K562 (cell line): ENCODE measurements around the gene ZBTB20. TPM values are rescaled to one million over a fixed set of nuclear protein-coding genes. Genes with fewer than 3 reads are reported as not detected.

Source experiments
- ATAC-seq: fragments of 200-7000 bp; cut with Tn5 transposase; 3 replicates; pipeline ENCODE4 v1.9.1; 2020; ENCODE audit warnings: moderate library complexity
- BruUV-seq: library from RNA; stranded (reverse); fragments of 400-500 nt; replicated peaks from 2 replicates; lab custom pipeline; 2021; lab: Mats Ljungman, UMichigan
- CTCF ChIA-PET: fragments of 300-600 bp; formaldehyde crosslinking; extraction: SDS; loops from one replicate; lab custom pipeline; 2021; ENCODE audit warnings: low intra/inter-chr PET ratio; lab: Yijun Ruan, JAX
- POLR2A ChIA-PET: fragments of 300-600, 350-650 bp; sonication (Branson Sonifier 250); formaldehyde crosslinking; extraction: SDS; loops from one replicate; lab custom pipeline; 2021; ENCODE audit warnings: antibody characterized with exemption, inconsistent platforms; lab: Yijun Ruan, JAX
- DNase-seq, 4 experiments: peaks; one replicate each; pipeline versions ENCODE4 v3.0.0 to v3.0.0-alpha.2; 2011 to 2018; ENCODE audit warnings: low spot score in 3 of 4, mixed read lengths in 3 of 4; ENCODE audit errors: extremely low read depth in 1 of 4
- FAIRE-seq: peaks from 2 replicates; lab custom pipeline; 2011; peaks lifted over from hg19 to GRCh38; lab: Jason Lieb, UNC
- H2AFZ ChIP-seq: 2 replicates; pipeline ENCODE4 v1.6.0; 2011; ENCODE audit warnings: low read depth, low read length, control low read depth, inconsistent platforms
- H3K27ac ChIP-seq: fragments of 200-600 bp; 3 replicates; pipeline ENCODE4 v1.8.0; 2011; ENCODE audit warnings: low read depth, mild to moderate bottlenecking, control low read depth, inconsistent platforms, low read length, moderate library complexity, mixed read lengths; ENCODE audit errors: extremely low read depth
- H3K27me3 ChIP-seq, 2 experiments: fragments of 300-600 bp in 1 of 2; 2 replicates in 1 of 2; 3 replicates in 1 of 2; pipeline versions ENCODE4 v1.6.0 to v1.8.0; 2011; ENCODE audit warnings: inconsistent platforms in 2 of 2, low read length in 2 of 2, mild to moderate bottlenecking in 1 of 2, mixed read lengths in 1 of 2, moderate library complexity in 1 of 2; ENCODE audit not compliant: control insufficient read depth in 2 of 2, insufficient read depth in 2 of 2
- H3K36me3 ChIP-seq: fragments of 300-600 bp; 3 replicates; pipeline ENCODE4 v1.8.0; 2011; ENCODE audit warnings: mild to moderate bottlenecking, low read length, inconsistent platforms; ENCODE audit not compliant: control insufficient read depth, insufficient read depth
- H3K4me1 ChIP-seq, 2 experiments: fragments of 200-600 bp in 1 of 2; replicated peaks in 1 of 2; 2 replicates in 1 of 2; 3 replicates in 1 of 2; pipeline versions ENCODE4 v1.5.1 to v1.8.0; 2011; ENCODE audit warnings: inconsistent platforms in 2 of 2, low read length in 2 of 2, mild to moderate bottlenecking in 1 of 2, mixed read lengths in 1 of 2, moderate library complexity in 1 of 2; ENCODE audit not compliant: control insufficient read depth in 2 of 2, insufficient read depth in 2 of 2
- H3K4me2 ChIP-seq: 2 replicates; pipeline ENCODE4 v1.6.1; 2011; ENCODE audit warnings: low read length, control low read depth, inconsistent platforms, mixed read lengths; ENCODE audit not compliant: insufficient read depth
- H3K4me3 ChIP-seq: fragments of 200-600 bp; sonication (generic), shearing (Covaris generic); 2 replicates; pipeline ENCODE4 v1.5.1; 2016; ENCODE audit warnings: control low read depth, inconsistent platforms
- H3K79me2 ChIP-seq: fragments of 200-600 bp; 3 replicates; pipeline ENCODE4 v1.8.0; 2011; ENCODE audit warnings: low read length, inconsistent platforms; ENCODE audit not compliant: control insufficient read depth, insufficient read depth
- H3K9ac ChIP-seq, 2 experiments: 2 replicates each; pipeline versions ENCODE4 v1.6.0 to v1.6.1; 2011; ENCODE audit warnings: low read depth in 2 of 2, low read length in 2 of 2, control low read depth in 1 of 2, inconsistent platforms in 1 of 2, mild to moderate bottlenecking in 1 of 2, mixed read lengths in 1 of 2; ENCODE audit not compliant: insufficient read depth in 1 of 2
- H3K9me1 ChIP-seq: one replicate; pipeline ENCODE4 v1.6.0; 2011; ENCODE audit warnings: inconsistent platforms, mild to moderate bottlenecking, low read length, moderate library complexity; ENCODE audit not compliant: control insufficient read depth, insufficient read depth
- H3K9me3 ChIP-seq: replicated peaks from 2 replicates; pipeline ENCODE4 v1.5.1; 2011; ENCODE audit warnings: low read depth, low read length, inconsistent platforms; ENCODE audit not compliant: control insufficient read depth, insufficient read depth
- H4K20me1 ChIP-seq: replicated peaks from 2 replicates; pipeline ENCODE4 v1.6.1; 2011; ENCODE audit warnings: low read length, inconsistent platforms, mixed read lengths; ENCODE audit not compliant: control insufficient read depth, insufficient read depth
- CEBPG ChIP-seq, 3 experiments: fragments of 200-800 bp in 1 of 3; sonication (Bioruptor generic) in 1 of 3; sonication (generic) in 1 of 3; formaldehyde crosslinking in 1 of 3; IDR thresholded peaks in 2 of 3; conservative IDR thresholded peaks in 1 of 3; 2 replicates each; pipeline versions ENCODE4 v1.6.1 to v1.8.0; 2016 to 2022; ENCODE audit warnings: missing compliant biosample characterization in 2 of 3, missing genetic modification characterization in 2 of 3, mild to moderate bottlenecking in 1 of 3, missing genetic modification reagents in 1 of 3
- CHAMP1 ChIP-seq: fragments of 450-650 bp; IDR thresholded peaks from 2 replicates; pipeline ENCODE4 v1.6.1; 2016; ENCODE audit warnings: mild to moderate bottlenecking
- FIP1L1 ChIP-seq: fragments of 200-400 bp; formaldehyde crosslinking; IDR thresholded peaks from 2 replicates; pipeline ENCODE4 v1.6.1; 2018; ENCODE audit warnings: mild to moderate bottlenecking, low read depth, low read length; ENCODE audit not compliant: poor library complexity, severe bottlenecking
- SPI1 ChIP-seq: IDR thresholded peaks from 2 replicates; pipeline ENCODE4 v1.6.1; 2011; ENCODE audit warnings: low read depth, low read length, control low read depth, borderline replicate concordance
- TAF15 ChIP-seq: fragments of 200-400 bp; formaldehyde crosslinking; IDR thresholded peaks from 2 replicates; pipeline ENCODE4 v1.6.1; 2017; ENCODE audit warnings: mild to moderate bottlenecking, low read depth, low read length, moderate library complexity
- TCF7 ChIP-seq: sonication (generic); IDR thresholded peaks from 2 replicates; pipeline ENCODE4 v1.6.1; 2016; ENCODE audit warnings: antibody characterized with exemption, borderline replicate concordance
- THAP12 ChIP-seq: fragments of 250-450 bp; sonication (Bioruptor Pico); IDR thresholded peaks from 2 replicates; pipeline ENCODE4 v1.9.0; 2021; ENCODE audit warnings: mild to moderate bottlenecking, inconsistent platforms
- ZNF668 ChIP-seq: fragments of 250-450 bp; sonication (Bioruptor Pico); IDR thresholded peaks from 2 replicates; pipeline ENCODE4 v1.8.0; 2022; ENCODE audit warnings: mild to moderate bottlenecking, inconsistent platforms
- WGBS: fragments of 100-300 bp; shearing (Covaris generic); methylation state at CpG from one replicate; pipeline ENCODE4 v1.1.6; 2016; ENCODE audit warnings: low coverage, mixed read lengths; ENCODE audit not compliant: insufficient coverage; ENCODE audit errors: missing lambda C conversion rate; 5-methylcytosine and 5-hydroxymethylcytosine counted together
- in situ Hi-C: fragments of 300-500 bp; cut with MboI; formaldehyde crosslinking; loops from 4 replicates; pipeline ENCODE4 v1.15.0; 2018; ENCODE audit warnings: inconsistent platforms, mixed read lengths
- intact Hi-C: fragments of 100-400 bp; cut with micrococcal nuclease; formaldehyde crosslinking; loops from 2 replicates; pipeline ENCODE4 v1.14.2; 2022
- polyA plus RNA-seq, 8 experiments: library from polyadenylated mRNA; depleted of rRNA in 4 of 8; stranded (reverse) in 5 of 8; unstranded in 3 of 8; fragments of >200 nt; fragmentation: Nextera tagmentation in 2 of 8; fragmentation: Illumina TruSeq in 1 of 8; extraction: Ambion mirVana in 2 of 8; extraction: Trizol in 1 of 8; gene quantifications; 2 replicates each; pipeline versions ENCODE4 v1.2.1 to v1.2.3, GENCODE V29; 2011 to 2014; ENCODE audit warnings: inconsistent platforms in 1 of 8, missing spikeins in 1 of 8
- total RNA-seq, 7 experiments: library from RNA; depleted of rRNA in 6 of 7; stranded (reverse); fragments of >200 nt in 6 of 7; fragmentation: Illumina TruSeq in 2 of 7; extraction: Trizol in 2 of 7; gene quantifications; 2 replicates each; pipeline versions ENCODE4 v1.2.1 to v1.2.3, GENCODE V29; 2011 to 2021; ENCODE audit warnings: low replicate concordance in 1 of 7
- TF ChIP-seq, protein P1 (sequence below): fragments of 450-650 bp; formaldehyde crosslinking; IDR thresholded peaks from 2 replicates; pipeline ENCODE4 v1.4.0; 2020; ENCODE audit warnings: mild to moderate bottlenecking, mixed read lengths

The ZBTB20 gene
- total and polyA plus RNA-seq, 9 of the 15 experiments (the other 6 are each of a cell fraction or from before 2014, with no cell fraction given), result 0.17 to 1.7 (median 0.45) TPM

GRCh38 chr3:114887806-114888205, 259.3 kb downstream of the ZBTB20 start:
- no peak for ATAC-seq
- no peaks in the 10 kb centered on the region for H4K20me1 ChIP-seq
- POLR2A ChIA-PET, result no interaction called here
- no peaks in the 10 kb centered on the region for H3K27me3 ChIP-seq
- no peak overlapping the region for H2AFZ ChIP-seq
- in situ Hi-C loops (no loop called here), intact Hi-C loops (no loop called here)
- no peaks in the 10 kb centered on the region for H3K79me2 ChIP-seq
- H3K36me3 ChIP-seq, result no peaks in the 10 kb centered on the region
- FAIRE-seq, result no peak
- TF ChIP-seq CEBPG (CRISPR knock-in tag; IDR thresholded peaks at IDR 0.05) (no peak), CEBPG (tag; conservative IDR thresholded peaks at IDR 0.05 in 1 of 2, IDR thresholded peaks at IDR 0.05 in 1 of 2) (0 out of 4 replicates have a peak, but pooled peaks of 1 of the 2 experiments have one; percentile 6), ZNF668 (no peak)
- no TSS peak for BruUV-seq
- no peaks in the 10 kb centered on the region for H3K9me3 ChIP-seq
- no peak overlapping the region for H3K4me3 ChIP-seq
- WGBS, result 0% methylated on average over 2 of the region's 3 CpGs
- CTCF ChIA-PET, result no interaction called here
- no peak overlapping the region for H3K4me2 ChIP-seq
- no peak overlapping the region for H3K27ac ChIP-seq
- no peaks in the 10 kb centered on the region for H3K4me1 ChIP-seq
- no peak for DNase-seq
- no peaks in the 10 kb centered on the region for H3K9me1 ChIP-seq
- no peak overlapping the region for H3K9ac ChIP-seq

DNA sequence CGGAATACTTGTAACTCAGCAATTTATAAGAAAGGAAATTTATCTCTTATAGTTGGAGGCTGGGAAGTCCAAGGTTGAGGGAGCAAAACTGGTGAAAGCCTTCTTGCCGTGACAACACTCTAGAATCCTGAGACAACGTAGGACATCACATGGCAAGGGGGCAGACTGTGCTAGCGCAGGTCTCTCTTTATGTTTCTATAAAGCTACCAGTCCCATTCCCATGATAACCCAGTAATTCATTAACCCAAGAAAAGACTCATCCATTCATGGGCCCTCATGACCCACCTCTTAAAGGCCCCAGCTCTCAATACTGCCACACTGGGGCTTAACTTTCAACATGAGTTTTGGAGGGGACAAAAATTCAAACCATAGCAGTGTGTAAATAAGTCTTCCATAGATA, 260.2 kb downstream of the ZBTB20 start:
- Histone ChIP-seq H3K79me2 (no peaks in the 10 kb centered on the region), H3K4me2 (no peak overlapping the region), H3K9me1 (no peaks in the 10 kb centered on the region), H4K20me1 (no peaks in the 10 kb centered on the region), H3K27me3 (no peaks in the 10 kb centered on the region), H3K9ac (no peak overlapping the region), H3K4me3 (no peak overlapping the region), H3K4me1 (no peaks in the 10 kb centered on the region), H3K36me3 (no peaks in the 10 kb centered on the region), H3K9me3 (no peaks in the 10 kb centered on the region), H2AFZ (no peak overlapping the region), H3K27ac (no peak overlapping the region)
- CTCF ChIA-PET, result no interaction called here
- POLR2A ChIA-PET, result no interaction called here
- WGBS, result 13% methylated on average over 2 of the region's 4 CpGs
- intact Hi-C loops, result no loop called here
- ATAC-seq (no peak), FAIRE-seq (no peak), DNase-seq (no peak)
- no TSS peak for BruUV-seq
- in situ Hi-C loops, result no loop called here
- TF ChIP-seq THAP12 (CRISPR knock-in tag) (no peak), SPI1 (no peak), TCF7 (no peak), CHAMP1 (no peak), TAF15 (no peak), FIP1L1 (no peak)
- TF ChIP-seq, protein P1, sequence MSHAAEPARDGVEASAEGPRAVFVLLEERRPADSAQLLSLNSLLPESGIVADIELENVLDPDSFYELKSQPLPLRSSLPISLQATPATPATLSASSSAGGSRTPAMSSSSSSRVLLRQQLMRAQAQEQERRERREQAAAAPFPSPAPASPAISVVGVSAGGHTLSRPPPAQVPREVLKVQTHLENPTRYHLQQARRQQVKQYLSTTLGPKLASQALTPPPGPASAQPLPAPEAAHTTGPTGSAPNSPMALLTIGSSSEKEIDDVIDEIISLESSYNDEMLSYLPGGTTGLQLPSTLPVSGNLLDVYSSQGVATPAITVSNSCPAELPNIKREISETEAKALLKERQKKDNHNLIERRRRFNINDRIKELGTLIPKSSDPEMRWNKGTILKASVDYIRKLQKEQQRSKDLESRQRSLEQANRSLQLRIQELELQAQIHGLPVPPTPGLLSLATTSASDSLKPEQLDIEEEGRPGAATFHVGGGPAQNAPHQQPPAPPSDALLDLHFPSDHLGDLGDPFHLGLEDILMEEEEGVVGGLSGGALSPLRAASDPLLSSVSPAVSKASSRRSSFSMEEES, result no peak
